H1 (cell line): ENCODE results near the gene SH3PXD2A. TPM values are rescaled to one million over a fixed set of nuclear protein-coding genes. Genes with fewer than 3 reads are reported as not detected.

Source experiments
- BRCA1 ChIP-seq: IDR thresholded peaks from 2 replicates; pipeline ENCODE4 v1.6.1; 2012; ENCODE audit warnings: low read depth, low read length, improper control_type of control experiment
- GABPA ChIP-seq: IDR thresholded peaks from 2 replicates; pipeline ENCODE4 v1.6.1; 2011; ENCODE audit warnings: mild to moderate bottlenecking, low read length, moderate library complexity, borderline replicate concordance; ENCODE audit not compliant: insufficient read depth
- KDM1A ChIP-seq: fragments of 200-600, 300-600 bp; sonication (generic); IDR thresholded peaks from 2 replicates; pipeline ENCODE4 v1.7.1; 2016; ENCODE audit warnings: mild to moderate bottlenecking, low read length, borderline replicate concordance
- PHF8 ChIP-seq: fragments of 200-600 bp; sonication (generic); conservative IDR thresholded peaks from 2 replicates; pipeline ENCODE4 v1.7.1; 2012; ENCODE audit warnings: low read depth, mild to moderate bottlenecking, inconsistent platforms, low read length, moderate library complexity
- SIX5 ChIP-seq: IDR thresholded peaks from 2 replicates; pipeline ENCODE4 v1.6.1; 2011; ENCODE audit warnings: mild to moderate bottlenecking, low read depth, low read length
- SP4 ChIP-seq: IDR thresholded peaks from 2 replicates; pipeline ENCODE4 v1.6.1; 2012; ENCODE audit warnings: low read length, inconsistent platforms
- TEAD4 ChIP-seq: IDR thresholded peaks from 2 replicates; pipeline ENCODE4 v1.6.1; 2012; ENCODE audit warnings: low read depth, low read length, inconsistent platforms, mixed read lengths
- polyA plus RNA-seq, 7 experiments: library from polyadenylated mRNA; depleted of rRNA in 3 of 7; stranded (reverse) in 5 of 7; unstranded in 2 of 7; fragments of >200 nt in 5 of 7; fragments of 200-250 nt in 2 of 7; gene quantifications; 1 replicate in 5 of 7; 2 replicates in 1 of 7; 4 replicates in 1 of 7; pipeline versions ENCODE4 v1.2.1 to v1.2.3, GENCODE V29; 2011 to 2013; ENCODE audit warnings: missing spikeins in 2 of 7, mixed read lengths in 2 of 7
- total RNA-seq: library from RNA; stranded (reverse); fragmentation: NEBNext Ultra II Directional; extraction: Animal tissue kit (Norgen Biotek cat#: 25700); gene quantifications from 2 replicates; pipeline ENCODE4 v1.2.1, GENCODE V29; 2021

SH3PXD2A gene
- total and polyA plus RNA-seq, 2 of the 8 experiments (the other 6 are each of a cell fraction or from before 2014, with no cell fraction given), result 5.4 to 16.3 TPM

DNA sequence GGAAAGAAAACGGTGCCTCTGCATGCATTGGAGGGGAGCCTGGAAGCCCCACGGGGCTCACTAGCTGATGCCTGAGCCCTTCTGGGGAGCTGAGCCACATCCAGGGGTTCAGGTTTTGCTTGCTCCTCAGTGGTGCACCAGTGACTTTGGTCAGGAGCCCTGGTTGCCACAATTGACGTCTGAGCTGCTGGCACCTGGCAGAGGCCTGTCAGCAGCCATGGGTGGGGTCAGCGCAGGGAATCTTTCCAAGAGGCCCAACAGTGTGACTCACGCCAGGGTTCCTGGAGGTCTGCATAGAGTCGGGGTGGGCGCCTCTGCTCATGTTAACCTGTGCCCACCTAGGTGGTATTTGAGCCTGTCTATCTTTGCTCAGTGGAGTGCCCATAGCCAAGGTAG, 223.1 kb downstream of the SH3PXD2A start (continued):
- TF ChIP-seq TEAD4, result no peak
- TF ChIP-seq GABPA, result no peak
- TF ChIP-seq KDM1A, result no peak
- TF ChIP-seq SIX5, result no peak
- TF ChIP-seq BRCA1, result no peak
- no peak for TF ChIP-seq PHF8
- no peak for TF ChIP-seq SP4
